Muscle layer of duodenum (tissue), 2 donors: ENCODE measurements around the gene ZNF330.
A peak's percentile ranks its signal among the peaks of the same experiment; 100 is the strongest.
"Not testable (repeated sequence)": the region's sequence is repeated elsewhere in the genome, so short reads cannot be mapped to it uniquely, and the experiment has no call there.

Experiments used
- H3K27ac ChIP-seq: one replicate; pipeline ENCODE4 v1.7.0; 2013; ENCODE audit warnings: mild to moderate bottlenecking, low read length
- H3K27me3 ChIP-seq: one replicate; pipeline ENCODE4 v1.7.0; 2013; ENCODE audit warnings: low read depth, mild to moderate bottlenecking, control low read depth, low read length
- H3K36me3 ChIP-seq, 2 donors: one replicate each; pipeline ENCODE4 v1.7.0; 2013; ENCODE audit warnings: low read length in 2 of 2, control low read depth in 1 of 2, mild to moderate bottlenecking in 1 of 2; ENCODE audit not compliant: insufficient read depth in 2 of 2, control insufficient read depth in 1 of 2
- H3K4me1 ChIP-seq, 2 donors: one replicate each; pipeline ENCODE4 v1.7.0; 2013; ENCODE audit warnings: low read length in 2 of 2, mild to moderate bottlenecking in 2 of 2, control low read depth in 1 of 2, moderate library complexity in 1 of 2; ENCODE audit not compliant: insufficient read depth in 2 of 2, control insufficient read depth in 1 of 2
- H3K4me3 ChIP-seq, 2 donors: one replicate each; pipeline ENCODE4 v1.7.0; 2013; ENCODE audit warnings: low read length in 2 of 2, low read depth in 1 of 2, mild to moderate bottlenecking in 1 of 2
- H3K9me3 ChIP-seq, 2 donors: one replicate each; pipeline ENCODE4 v1.7.0; 2013; ENCODE audit warnings: low read length in 2 of 2, control low read depth in 1 of 2, mild to moderate bottlenecking in 1 of 2; ENCODE audit not compliant: control insufficient read depth in 1 of 2
- donor health status: healthy.

The ZNF330 gene

DNA sequence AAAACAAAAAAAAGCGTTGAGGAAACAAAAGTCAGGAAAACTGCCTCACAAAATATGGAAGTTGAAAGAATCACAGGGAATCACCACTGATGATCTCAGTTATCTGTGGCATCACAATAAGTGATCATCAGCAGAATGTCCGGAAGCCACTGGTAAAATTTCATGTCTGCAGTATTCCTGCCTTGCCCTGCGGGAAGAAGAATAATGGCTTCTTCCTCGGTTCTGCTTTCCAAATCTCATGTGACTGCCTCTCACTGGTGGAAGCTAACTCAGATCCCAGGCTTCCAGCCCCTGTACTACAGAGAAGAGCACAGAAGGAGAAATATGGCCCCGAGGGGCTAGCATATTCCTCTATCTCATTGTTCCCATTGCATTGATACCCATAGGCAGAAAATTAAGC is 12.7 kb upstream of the ZNF330 start:
- no peak overlapping the region for H3K27ac ChIP-seq
- no peaks in the 10 kb centered on the region for H3K27me3 ChIP-seq
- H3K36me3 ChIP-seq: no peaks in the 10 kb centered on the region
- H3K4me1 ChIP-seq: no peaks in the 10 kb centered on the region
- H3K9me3 ChIP-seq: no peaks in the 10 kb centered on the region
- no peak overlapping the region for H3K4me3 ChIP-seq

GRCh38 chr4:141210168-141210567 is 10.5 kb upstream of the ZNF330 start:
- Histone ChIP-seq H3K27me3 (no peaks in the 10 kb centered on the region), H3K27ac (no peak overlapping the region), H3K4me1 (no peaks in the 10 kb centered on the region), H3K4me3 (no peak overlapping the region), H3K36me3 (no peaks in the 10 kb centered on the region), H3K9me3 (no peaks in the 10 kb centered on the region)

DNA sequence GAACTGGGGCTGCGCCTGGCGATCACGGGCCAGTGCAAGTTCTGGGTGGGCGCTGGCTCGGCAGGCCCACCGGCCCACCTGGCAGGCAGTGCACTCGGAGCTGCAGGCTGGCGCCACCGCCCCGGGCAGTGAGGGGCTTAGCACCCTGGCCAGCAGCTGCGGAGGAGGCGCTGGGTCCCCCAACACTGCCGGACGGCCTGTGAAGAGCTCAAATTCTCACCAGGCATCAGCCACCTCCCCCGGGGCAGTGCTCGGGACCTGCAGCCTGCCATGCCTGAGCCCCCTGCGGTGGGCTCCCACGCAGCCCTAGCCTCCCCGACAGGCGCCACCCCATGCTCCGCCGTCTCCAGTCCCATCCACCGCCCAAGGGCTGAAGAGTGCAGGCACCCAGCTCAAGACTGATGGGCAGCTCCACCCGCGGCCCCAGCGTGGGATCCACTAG is 7.1 kb upstream of the ZNF330 start:
- no peak overlapping the region for H3K4me3 ChIP-seq
- H3K4me1 ChIP-seq: no peaks in the 10 kb centered on the region
- no peaks in the 10 kb centered on the region for H3K9me3 ChIP-seq
- no peak overlapping the region for H3K27ac ChIP-seq
- no peaks in the 10 kb centered on the region for H3K27me3 ChIP-seq
- no peaks in the 10 kb centered on the region for H3K36me3 ChIP-seq

DNA sequence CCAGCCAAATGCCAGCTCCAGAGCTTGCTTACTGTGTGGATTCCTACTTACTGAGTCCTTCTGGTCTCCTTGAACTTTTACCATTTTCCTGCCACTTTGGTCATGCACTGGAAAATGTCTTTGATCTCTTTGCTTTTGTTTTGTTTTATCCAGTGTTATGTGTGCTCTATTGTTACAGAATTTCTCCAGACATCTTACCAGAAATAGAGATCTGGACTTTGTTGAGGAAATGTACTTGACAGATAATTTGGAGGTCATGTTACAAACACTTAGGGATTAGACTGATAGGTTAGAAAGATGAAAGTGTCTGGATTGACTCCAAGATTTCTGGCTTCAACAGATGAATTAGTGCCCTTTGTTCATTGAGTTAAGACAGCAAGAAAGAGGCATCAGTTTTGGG is 5.7 kb upstream of the ZNF330 start:
- Histone ChIP-seq H3K27me3 (no peaks in the 10 kb centered on the region), H3K4me3 (no peak overlapping the region), H3K9me3 (no peaks in the 10 kb centered on the region), H3K27ac (no peak overlapping the region), H3K36me3 (no peaks in the 10 kb centered on the region), H3K4me1 (no peaks in the 10 kb centered on the region)

DNA sequence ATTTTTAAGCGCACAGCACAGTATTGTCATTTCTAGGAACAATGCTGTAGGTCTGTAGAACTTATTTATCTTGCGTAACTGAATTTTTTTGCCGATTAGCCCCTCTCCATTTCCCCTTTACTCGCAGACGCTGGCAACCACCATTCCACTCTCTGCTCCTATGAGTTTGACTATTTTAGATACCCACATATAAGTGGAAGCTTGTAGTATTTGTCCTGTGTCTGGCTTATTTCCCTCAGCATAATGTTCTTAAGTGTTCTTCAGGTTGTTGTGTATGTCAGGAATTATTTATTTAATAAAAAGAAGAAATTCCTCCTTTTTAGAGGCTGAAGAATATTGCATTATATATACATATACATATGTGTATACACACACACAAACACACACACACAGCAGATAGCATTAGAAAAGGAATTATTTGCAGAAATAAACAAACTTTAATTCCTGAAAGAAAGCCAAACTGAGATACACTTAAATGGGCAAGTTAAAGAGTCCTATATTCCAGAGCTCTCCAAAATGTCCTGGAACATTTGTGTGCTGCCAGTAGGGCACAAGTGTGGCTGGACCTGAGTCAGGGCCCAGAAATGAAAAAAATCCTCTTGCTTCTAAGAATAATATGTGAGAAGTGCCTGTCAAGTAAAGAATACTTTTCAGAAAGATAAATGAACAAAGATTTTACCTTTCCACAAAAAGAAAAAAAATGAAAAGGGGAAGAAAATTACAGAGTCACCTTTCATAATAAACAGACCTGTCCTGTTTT is 4.5 kb upstream of the ZNF330 start:
- H3K4me3 ChIP-seq: no peak overlapping the region
- H3K27me3 ChIP-seq: no peaks in the 10 kb centered on the region
- no peaks in the 10 kb centered on the region for H3K36me3 ChIP-seq
- H3K4me1 ChIP-seq: no peaks in the 10 kb centered on the region
- no peaks in the 10 kb centered on the region for H3K9me3 ChIP-seq
- no peak overlapping the region for H3K27ac ChIP-seq

DNA sequence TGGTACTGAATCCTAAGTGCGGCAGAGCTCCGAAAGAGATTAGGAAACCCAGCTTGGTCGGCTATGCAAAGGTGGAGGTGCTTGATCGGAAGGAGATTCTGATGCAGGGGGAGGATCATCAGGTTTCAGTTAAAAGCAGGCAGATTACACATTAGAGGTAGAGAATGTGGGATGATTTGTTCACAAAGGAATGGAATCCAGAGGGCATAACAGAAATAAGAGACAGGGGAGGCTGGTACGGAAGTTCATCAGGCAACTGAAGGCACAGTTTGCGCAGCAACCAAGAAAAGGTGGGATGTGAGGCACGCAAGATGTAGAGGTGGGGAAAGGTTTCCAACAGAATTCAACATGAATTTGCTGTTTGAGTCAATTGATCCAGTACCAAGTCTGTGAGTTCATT is 424 bp upstream of the ZNF330 start:
- Histone ChIP-seq H3K27ac (peak overlapping the region; percentile 97), H3K4me3 (peak overlapping the region; percentile 92 to 95), H3K27me3 (no peaks in the 10 kb centered on the region), H3K9me3 (no peaks in the 10 kb centered on the region), H3K36me3 (peaks cover 3 to 11% of the 10 kb centered on the region in 2 donors), H3K4me1 (peaks cover 0 to 20% of the 10 kb centered on the region in 2 donors)

- H3K9me3 ChIP-seq: no peaks in the 10 kb centered on the region
- H3K4me1 ChIP-seq: peaks cover 0 to 20% of the 10 kb centered on the region in 2 donors
- H3K27ac ChIP-seq: no peak overlapping the region
- no peak overlapping the region for H3K4me3 ChIP-seq
- peaks cover 14 to 15% of the 10 kb centered on the region in 2 donors for H3K36me3 ChIP-seq
- H3K27me3 ChIP-seq: no peaks in the 10 kb centered on the region
Observed at GRCh38 chr4:141223418-141223817, 2.7 kb downstream of the ZNF330 start.

- peaks cover 0 to 14% of the 10 kb centered on the region in 2 donors for H3K4me1 ChIP-seq
- H3K36me3 ChIP-seq: peaks cover 39 to 45% of the 10 kb centered on the region in 2 donors
- not testable (repeated sequence) for H3K9me3 ChIP-seq, H3K27ac ChIP-seq, H3K4me3 ChIP-seq, H3K27me3 ChIP-seq
Observed at GRCh38 chr4:141227280-141227679, 6.6 kb downstream of the ZNF330 start.

- no peaks in the 10 kb centered on the region for H3K27me3 ChIP-seq
- H3K36me3 ChIP-seq: peaks cover 51 to 64% of the 10 kb centered on the region in 2 donors
- H3K4me1 ChIP-seq: no peaks in the 10 kb centered on the region
- H3K27ac ChIP-seq: no peak overlapping the region
- no peaks in the 10 kb centered on the region for H3K9me3 ChIP-seq
- H3K4me3 ChIP-seq: no peak overlapping the region
Observed at GRCh38 chr4:141229408-141230101, 8.9 kb downstream of the ZNF330 start.

GRCh38 chr4:141233673-141234072 is 13.0 kb downstream of the ZNF330 start:
- Histone ChIP-seq H3K36me3 (peaks cover 53 to 57% of the 10 kb centered on the region in 2 donors), H3K27me3 (no peaks in the 10 kb centered on the region), H3K27ac (no peak overlapping the region), H3K4me1 (no peaks in the 10 kb centered on the region), H3K4me3 (no peak overlapping the region), H3K9me3 (no peaks in the 10 kb centered on the region)

- H3K36me3 ChIP-seq: peaks cover 20 to 25% of the 10 kb centered on the region in 2 donors
- H3K4me1 ChIP-seq: no peaks in the 10 kb centered on the region
- no peak overlapping the region for H3K27ac ChIP-seq
- no peak overlapping the region for H3K4me3 ChIP-seq
- no peaks in the 10 kb centered on the region for H3K9me3 ChIP-seq
- no peaks in the 10 kb centered on the region for H3K27me3 ChIP-seq
Observed at GRCh38 chr4:141238186-141238585, 17.5 kb downstream of the ZNF330 start.
